Measurements from ENCODE around the gene PNISR.
"Not testable (repeated sequence)": the region's sequence is repeated elsewhere in the genome, so short reads cannot be mapped to it uniquely, and the experiment has no call there.

PNISR gene, protein sequence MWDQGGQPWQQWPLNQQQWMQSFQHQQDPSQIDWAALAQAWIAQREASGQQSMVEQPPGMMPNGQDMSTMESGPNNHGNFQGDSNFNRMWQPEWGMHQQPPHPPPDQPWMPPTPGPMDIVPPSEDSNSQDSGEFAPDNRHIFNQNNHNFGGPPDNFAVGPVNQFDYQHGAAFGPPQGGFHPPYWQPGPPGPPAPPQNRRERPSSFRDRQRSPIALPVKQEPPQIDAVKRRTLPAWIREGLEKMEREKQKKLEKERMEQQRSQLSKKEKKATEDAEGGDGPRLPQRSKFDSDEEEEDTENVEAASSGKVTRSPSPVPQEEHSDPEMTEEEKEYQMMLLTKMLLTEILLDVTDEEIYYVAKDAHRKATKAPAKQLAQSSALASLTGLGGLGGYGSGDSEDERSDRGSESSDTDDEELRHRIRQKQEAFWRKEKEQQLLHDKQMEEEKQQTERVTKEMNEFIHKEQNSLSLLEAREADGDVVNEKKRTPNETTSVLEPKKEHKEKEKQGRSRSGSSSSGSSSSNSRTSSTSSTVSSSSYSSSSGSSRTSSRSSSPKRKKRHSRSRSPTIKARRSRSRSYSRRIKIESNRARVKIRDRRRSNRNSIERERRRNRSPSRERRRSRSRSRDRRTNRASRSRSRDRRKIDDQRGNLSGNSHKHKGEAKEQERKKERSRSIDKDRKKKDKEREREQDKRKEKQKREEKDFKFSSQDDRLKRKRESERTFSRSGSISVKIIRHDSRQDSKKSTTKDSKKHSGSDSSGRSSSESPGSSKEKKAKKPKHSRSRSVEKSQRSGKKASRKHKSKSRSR

DNA sequence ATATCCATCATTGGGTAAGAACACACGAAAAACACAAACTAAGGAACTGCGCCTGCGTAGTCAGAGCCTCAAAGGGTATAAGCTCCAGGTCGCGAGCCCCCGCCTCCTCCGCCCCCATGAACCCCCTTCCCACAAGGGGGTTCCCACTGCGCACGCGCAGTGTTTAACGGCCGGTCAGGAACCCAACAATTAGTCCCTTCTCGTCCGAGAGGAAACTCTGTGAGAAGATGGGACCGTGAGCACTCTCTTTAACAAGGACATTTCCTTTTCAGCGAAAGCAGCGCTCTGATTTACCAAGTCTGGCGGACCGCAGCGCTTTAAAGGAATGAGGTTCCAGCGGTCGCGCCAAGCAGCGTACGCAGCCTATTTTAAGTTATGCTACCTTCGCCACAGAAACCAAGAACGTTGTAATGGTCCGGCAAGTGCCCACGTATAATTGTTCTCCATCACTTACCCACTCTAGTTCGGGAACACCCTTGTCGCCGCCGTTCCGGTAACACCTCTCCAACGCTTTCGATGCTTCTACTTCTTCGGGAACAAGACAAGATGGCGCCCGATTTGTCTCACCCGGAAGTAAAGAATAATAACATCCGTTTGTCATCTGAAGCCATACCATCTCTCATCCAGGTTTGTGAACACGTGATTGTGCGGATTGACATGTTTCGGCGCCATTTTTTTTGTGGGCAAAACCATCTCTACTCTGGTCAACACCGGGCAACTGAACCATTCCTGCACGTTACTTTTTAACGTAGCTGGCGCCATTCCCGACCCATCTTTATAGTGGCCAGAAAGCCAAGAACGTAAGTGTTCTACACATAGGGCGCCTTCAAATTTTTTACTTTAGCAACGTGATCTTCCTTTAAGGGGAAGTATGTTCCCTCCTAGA lies at the start of gene PNISR:
PNISR (minus strand) TSS at position 548 of the 886 bp plus-strand sequence. CDS start 10,649 bp downstream, outside the sequence.
- peaks cover 21% of the 10 kb centered on the region for H3K4me1 ChIP-seq (ENCODE audit: control insufficient read depth, insufficient read depth, low read length)

DNA sequence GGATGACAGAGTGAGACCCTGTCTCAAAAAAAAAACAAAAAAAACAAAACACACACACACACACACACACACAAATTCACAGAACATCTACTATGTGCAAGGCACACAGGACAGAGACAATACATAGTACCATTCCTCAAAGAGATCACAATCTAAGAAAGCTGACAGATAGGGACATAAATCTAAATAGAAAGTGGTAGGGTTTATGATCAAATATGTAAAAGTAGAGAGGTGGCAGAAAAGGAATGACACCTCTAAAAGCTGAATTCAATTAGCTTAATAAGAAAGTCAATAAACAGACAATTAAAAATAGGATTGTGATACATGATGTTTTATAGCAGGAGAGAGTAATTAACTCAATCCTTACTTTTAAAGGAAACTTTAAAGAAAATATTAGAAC lies 48.6 kb upstream of the PNISR start:
- H3K27me3 ChIP-seq (ENCODE audit: control insufficient read depth in 1 of 2, insufficient read depth in 2 of 2, low read length in 2 of 2): no peaks in the 10 kb centered on the region
- no peaks in the 10 kb centered on the region for H3K9me3 ChIP-seq (ENCODE audit: control insufficient read depth in 2 of 2, low read length in 2 of 2)
- H3K4me1 ChIP-seq (ENCODE audit: control insufficient read depth, insufficient read depth, low read length): no peaks in the 10 kb centered on the region
- peaks cover 5 to 6% of the 10 kb centered on the region in 2 donors for H3K36me3 ChIP-seq (ENCODE audit: control insufficient read depth in 2 of 2, insufficient read depth in 2 of 2, low read length in 2 of 2)
- H3K4me3 ChIP-seq (ENCODE audit: low read length in 2 of 2): no peak overlapping the region
- no peak overlapping the region for H3K9ac ChIP-seq (ENCODE audit: low read length in 2 of 2)
- no peak overlapping the region for H3K27ac ChIP-seq (ENCODE audit: low read length)

More for the DNA sequence above, at the start of gene PNISR:
- no peaks in the 10 kb centered on the region for H3K27me3 ChIP-seq (ENCODE audit: control insufficient read depth in 1 of 2, insufficient read depth in 2 of 2, low read length in 2 of 2)
- peak within 1 kb of the TSS; percentile 98 for H3K27ac ChIP-seq (ENCODE audit: low read length)
- peak within 1 kb of the TSS; percentile 99 for H3K9ac ChIP-seq (ENCODE audit: low read length in 2 of 2)
- no peaks in the 10 kb centered on the region for H3K36me3 ChIP-seq (ENCODE audit: control insufficient read depth in 2 of 2, insufficient read depth in 2 of 2, low read length in 2 of 2)
- peak within 1 kb of the TSS; percentile 98 to 99 for H3K4me3 ChIP-seq (ENCODE audit: low read length in 2 of 2)
- no peaks in the 10 kb centered on the region for H3K9me3 ChIP-seq (ENCODE audit: control insufficient read depth in 2 of 2, low read length in 2 of 2)

DNA sequence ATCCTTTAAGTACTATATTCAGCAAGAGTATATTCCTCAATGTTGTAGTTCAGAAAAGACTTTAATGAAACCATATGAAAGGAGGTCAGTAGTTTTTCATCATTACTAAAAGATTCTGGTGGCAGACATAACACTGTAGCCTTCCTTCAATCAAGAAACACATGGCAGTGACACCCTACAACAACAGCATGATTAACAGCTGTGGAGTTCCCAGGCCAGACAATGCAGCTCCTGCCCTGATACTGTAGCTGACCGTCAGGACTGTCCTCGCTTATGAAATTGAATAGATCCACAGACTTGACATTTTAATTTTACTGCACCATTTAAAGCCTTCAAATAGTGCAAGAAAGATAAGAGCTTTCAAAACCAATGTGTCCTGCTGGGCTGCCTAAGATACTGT lies 46.5 kb upstream of the PNISR start:
- Histone ChIP-seq H3K9ac (ENCODE audit: low read length in 2 of 2) (no peak overlapping the region), H3K4me3 (ENCODE audit: low read length in 2 of 2) (no peak overlapping the region), H3K9me3 (ENCODE audit: control insufficient read depth in 2 of 2, low read length in 2 of 2) (no peaks in the 10 kb centered on the region), H3K4me1 (ENCODE audit: control insufficient read depth, insufficient read depth, low read length) (no peaks in the 10 kb centered on the region), H3K27me3 (ENCODE audit: control insufficient read depth in 1 of 2, insufficient read depth in 2 of 2, low read length in 2 of 2) (no peaks in the 10 kb centered on the region), H3K27ac (ENCODE audit: low read length) (no peak overlapping the region), H3K36me3 (ENCODE audit: control insufficient read depth in 2 of 2, insufficient read depth in 2 of 2, low read length in 2 of 2) (peaks cover 5 to 6% of the 10 kb centered on the region in 2 donors)

DNA sequence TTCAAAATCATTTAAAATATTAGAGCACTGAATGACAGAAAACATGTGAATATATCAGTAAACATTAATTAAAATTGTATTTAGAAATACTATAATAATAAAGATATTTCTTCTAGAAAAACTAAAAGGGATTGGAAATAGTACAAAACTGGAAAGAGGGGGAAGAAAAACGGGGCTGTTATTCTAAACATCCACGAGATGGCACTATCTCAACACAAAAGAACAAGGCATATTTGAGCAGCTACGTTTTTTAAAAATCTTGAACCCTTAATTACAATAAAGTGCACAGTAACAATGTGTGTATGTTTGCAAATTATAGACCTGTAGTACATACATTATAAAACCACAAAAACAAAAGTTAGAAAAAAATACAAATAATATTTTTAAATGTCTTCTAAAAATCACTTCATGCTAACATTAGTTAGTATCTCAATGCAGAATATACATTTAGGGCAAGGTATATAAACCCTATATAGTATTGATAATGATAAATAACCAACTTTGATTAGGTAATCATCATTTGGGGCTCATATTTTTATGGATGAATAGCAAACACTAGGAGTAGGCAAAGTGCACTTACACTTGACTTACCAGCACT lies 42.5 kb upstream of the PNISR start:
- H3K9ac ChIP-seq (ENCODE audit: low read length in 2 of 2): no peak overlapping the region
- H3K4me1 ChIP-seq (ENCODE audit: control insufficient read depth, insufficient read depth, low read length): no peaks in the 10 kb centered on the region
- H3K27me3 ChIP-seq (ENCODE audit: control insufficient read depth in 1 of 2, insufficient read depth in 2 of 2, low read length in 2 of 2): no peaks in the 10 kb centered on the region
- no peak overlapping the region for H3K4me3 ChIP-seq (ENCODE audit: low read length in 2 of 2)
- no peaks in the 10 kb centered on the region for H3K36me3 ChIP-seq (ENCODE audit: control insufficient read depth in 2 of 2, insufficient read depth in 2 of 2, low read length in 2 of 2)
- H3K9me3 ChIP-seq (ENCODE audit: control insufficient read depth in 2 of 2, low read length in 2 of 2): no peaks in the 10 kb centered on the region
- H3K27ac ChIP-seq (ENCODE audit: low read length): no peak overlapping the region

DNA sequence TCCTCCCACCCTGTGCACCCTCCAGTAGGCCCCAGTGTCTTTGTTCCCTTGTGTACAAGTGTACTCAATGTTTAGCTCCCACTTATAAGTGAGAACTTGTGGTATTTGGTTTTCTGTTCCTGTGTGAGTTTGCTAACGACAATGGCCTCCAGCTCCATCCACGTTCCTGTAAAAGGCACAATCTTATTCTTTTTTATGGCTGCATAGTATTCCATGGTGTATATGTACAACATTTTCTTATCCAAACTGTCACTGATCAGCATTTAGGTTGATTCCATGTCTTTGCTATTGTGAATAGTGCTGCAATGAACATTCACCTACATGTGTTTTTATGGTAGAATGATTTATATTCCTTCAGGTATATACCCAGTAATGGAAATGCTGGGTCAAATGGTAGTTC lies 34.0 kb upstream of the PNISR start:
- not testable (repeated sequence) for H3K36me3 ChIP-seq (ENCODE audit: control insufficient read depth in 2 of 2, insufficient read depth in 2 of 2, low read length in 2 of 2); H3K9ac ChIP-seq (ENCODE audit: low read length in 2 of 2); H3K9me3 ChIP-seq (ENCODE audit: control insufficient read depth in 2 of 2, low read length in 2 of 2); H3K27me3 ChIP-seq (ENCODE audit: control insufficient read depth in 1 of 2, insufficient read depth in 2 of 2, low read length in 2 of 2); H3K27ac ChIP-seq (ENCODE audit: low read length); H3K4me3 ChIP-seq (ENCODE audit: low read length in 2 of 2); H3K4me1 ChIP-seq (ENCODE audit: control insufficient read depth, insufficient read depth, low read length)

DNA sequence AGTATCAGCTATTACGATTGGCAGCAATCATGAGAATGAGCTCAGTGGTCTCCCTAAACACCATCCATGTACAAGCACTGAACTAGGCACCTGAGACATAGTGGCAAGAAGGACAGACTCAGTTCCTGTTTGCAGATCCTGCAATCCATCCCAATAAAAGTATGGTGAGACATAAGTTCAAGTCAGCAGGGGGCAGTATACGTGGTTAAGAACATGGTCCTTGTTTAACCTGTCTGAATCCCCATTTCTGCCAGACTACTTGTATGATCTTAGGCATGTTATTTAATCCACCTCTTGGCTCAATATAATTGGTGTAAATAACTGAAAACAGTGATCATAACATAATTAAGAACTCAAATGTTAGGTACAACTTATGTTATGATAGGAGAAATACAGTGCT lies 33.2 kb upstream of the PNISR start:
- Histone ChIP-seq H3K27ac (ENCODE audit: low read length) (no peak overlapping the region), H3K27me3 (ENCODE audit: control insufficient read depth in 1 of 2, insufficient read depth in 2 of 2, low read length in 2 of 2) (no peaks in the 10 kb centered on the region), H3K9me3 (ENCODE audit: control insufficient read depth in 2 of 2, low read length in 2 of 2) (peaks cover 0 to 4% of the 10 kb centered on the region in 2 donors), H3K36me3 (ENCODE audit: control insufficient read depth in 2 of 2, insufficient read depth in 2 of 2, low read length in 2 of 2) (no peaks in the 10 kb centered on the region), H3K4me1 (ENCODE audit: control insufficient read depth, insufficient read depth, low read length) (no peaks in the 10 kb centered on the region), H3K4me3 (ENCODE audit: low read length in 2 of 2) (no peak overlapping the region), H3K9ac (ENCODE audit: low read length in 2 of 2) (no peak overlapping the region)

DNA sequence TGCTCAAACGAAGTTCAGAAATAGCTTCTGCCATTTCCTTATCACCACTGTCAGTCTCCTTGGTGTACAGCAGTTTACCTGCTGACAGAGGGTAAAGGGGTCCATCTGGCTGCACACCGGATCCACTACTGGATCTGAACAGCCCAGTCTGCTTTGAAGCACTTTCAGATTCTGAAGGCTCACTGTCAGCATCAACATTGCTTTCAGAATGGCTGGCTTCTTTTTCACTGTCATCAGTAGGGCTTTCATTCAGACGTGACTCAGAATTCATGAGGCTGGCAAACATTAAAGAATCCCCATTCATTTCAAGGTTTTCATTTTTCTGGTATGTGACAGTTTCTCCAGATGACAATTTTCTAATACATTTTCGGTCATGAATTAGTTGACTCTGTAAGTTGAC lies 21.0 kb upstream of the PNISR start:
- no peak overlapping the region for H3K4me3 ChIP-seq (ENCODE audit: low read length in 2 of 2)
- no peaks in the 10 kb centered on the region for H3K27me3 ChIP-seq (ENCODE audit: control insufficient read depth in 1 of 2, insufficient read depth in 2 of 2, low read length in 2 of 2)
- no peak overlapping the region for H3K9ac ChIP-seq (ENCODE audit: low read length in 2 of 2)
- no peaks in the 10 kb centered on the region for H3K36me3 ChIP-seq (ENCODE audit: control insufficient read depth in 2 of 2, insufficient read depth in 2 of 2, low read length in 2 of 2)
- H3K4me1 ChIP-seq (ENCODE audit: control insufficient read depth, insufficient read depth, low read length): no peaks in the 10 kb centered on the region
- H3K9me3 ChIP-seq (ENCODE audit: control insufficient read depth in 2 of 2, low read length in 2 of 2): no peaks in the 10 kb centered on the region
- H3K27ac ChIP-seq (ENCODE audit: low read length): no peak overlapping the region

DNA sequence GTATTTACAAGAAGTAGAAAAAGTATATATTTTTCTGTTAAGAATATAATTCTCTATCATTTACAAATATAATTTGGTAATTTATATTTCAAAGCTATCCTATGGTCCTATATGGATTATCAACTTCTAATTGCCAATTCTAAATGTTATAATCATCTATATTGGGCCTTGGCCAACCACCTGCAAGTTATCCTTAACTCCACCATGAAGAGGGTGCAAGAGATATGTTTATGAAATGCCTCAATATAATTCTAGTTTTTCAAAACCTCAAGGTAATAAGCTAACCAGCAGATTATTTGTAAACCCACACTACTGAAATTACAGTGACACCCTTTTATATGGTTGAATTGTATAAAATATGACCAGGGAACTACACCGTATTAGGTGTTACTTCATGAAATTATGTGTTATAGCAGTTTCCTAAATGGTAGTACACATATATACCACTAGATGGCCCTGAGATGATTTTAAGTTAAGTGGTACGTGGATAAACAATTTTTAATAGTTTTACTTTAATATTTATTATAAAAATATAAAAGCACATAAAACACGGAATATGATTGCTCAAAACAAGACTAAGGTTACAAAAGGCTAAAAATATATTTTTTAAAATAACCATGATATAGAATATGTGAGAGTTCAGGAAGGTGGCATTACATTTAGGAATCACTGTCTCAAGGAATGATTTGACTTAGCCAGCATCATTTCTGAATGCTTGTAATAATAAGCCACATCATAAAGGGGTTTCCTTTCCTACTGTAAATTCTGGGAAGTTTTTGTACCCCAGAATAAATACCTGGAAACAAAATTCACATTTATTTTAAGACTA lies 9.8 kb upstream of the PNISR start:
- Histone ChIP-seq H3K9ac (ENCODE audit: low read length in 2 of 2) (no peak overlapping the region), H3K4me3 (ENCODE audit: low read length in 2 of 2) (no peak overlapping the region)

DNA sequence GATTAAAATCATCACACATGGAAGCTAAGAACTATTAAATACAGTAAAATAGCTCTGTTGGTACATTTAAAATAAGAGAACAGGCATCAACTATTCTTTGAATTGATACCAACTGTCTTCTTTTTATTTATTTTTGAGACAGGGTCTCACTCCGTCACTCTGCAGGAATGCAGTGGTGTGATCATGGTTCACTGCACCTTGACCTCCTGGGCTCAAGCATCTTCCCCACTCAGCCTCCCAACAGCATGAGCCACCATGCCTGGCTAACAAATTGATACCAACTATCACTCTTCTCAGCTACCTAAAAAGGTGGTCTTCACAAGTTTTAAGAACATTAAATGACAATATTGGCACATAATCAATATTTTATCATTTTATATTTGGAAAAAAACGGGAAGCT lies 7.8 kb upstream of the PNISR start:
- Histone ChIP-seq H3K4me1 (ENCODE audit: control insufficient read depth, insufficient read depth, low read length) (no peaks in the 10 kb centered on the region), H3K9me3 (ENCODE audit: control insufficient read depth in 2 of 2, low read length in 2 of 2) (no peaks in the 10 kb centered on the region), H3K4me3 (ENCODE audit: low read length in 2 of 2) (no peak overlapping the region), H3K27ac (ENCODE audit: low read length) (no peak overlapping the region), H3K9ac (ENCODE audit: low read length in 2 of 2) (no peak overlapping the region), H3K27me3 (ENCODE audit: control insufficient read depth in 1 of 2, insufficient read depth in 2 of 2, low read length in 2 of 2) (no peaks in the 10 kb centered on the region), H3K36me3 (ENCODE audit: control insufficient read depth in 2 of 2, insufficient read depth in 2 of 2, low read length in 2 of 2) (peaks cover 0 to 7% of the 10 kb centered on the region in 2 donors)

More for the DNA sequence above, 9.8 kb upstream of the PNISR start:
- no peaks in the 10 kb centered on the region for H3K9me3 ChIP-seq (ENCODE audit: control insufficient read depth in 2 of 2, low read length in 2 of 2)
- H3K27me3 ChIP-seq (ENCODE audit: control insufficient read depth in 1 of 2, insufficient read depth in 2 of 2, low read length in 2 of 2): no peaks in the 10 kb centered on the region
- H3K27ac ChIP-seq (ENCODE audit: low read length): no peak overlapping the region
- peaks cover 0 to 7% of the 10 kb centered on the region in 2 donors for H3K36me3 ChIP-seq (ENCODE audit: control insufficient read depth in 2 of 2, insufficient read depth in 2 of 2, low read length in 2 of 2)
- H3K4me1 ChIP-seq (ENCODE audit: control insufficient read depth, insufficient read depth, low read length): no peaks in the 10 kb centered on the region

Data from stomach smooth muscle (tissue), 2 donors.